HG03469 (cell line): ENCODE measurements around the gene ZDHHC12.

Experiments used
- ATAC-seq: cut with Tn5 transposase; IDR thresholded peaks from one replicate; pipeline ENCODE4 v1.9.1; 2021; ENCODE audit warnings: mild to moderate bottlenecking, moderate library complexity, moderate number of reproducible peaks; ENCODE audit not compliant: unreplicated experiment

Gene ZDHHC12

GRCh38 chr9:128688501-128689292, 35.2 kb downstream of the ZDHHC12 start, which contains the start of gene SET:
TSS of gene SET (plus strand) at chr9:128689222. CDS start at chr9:128689583, 361 bp downstream.
- peak; percentile 63 for ATAC-seq

DNA sequence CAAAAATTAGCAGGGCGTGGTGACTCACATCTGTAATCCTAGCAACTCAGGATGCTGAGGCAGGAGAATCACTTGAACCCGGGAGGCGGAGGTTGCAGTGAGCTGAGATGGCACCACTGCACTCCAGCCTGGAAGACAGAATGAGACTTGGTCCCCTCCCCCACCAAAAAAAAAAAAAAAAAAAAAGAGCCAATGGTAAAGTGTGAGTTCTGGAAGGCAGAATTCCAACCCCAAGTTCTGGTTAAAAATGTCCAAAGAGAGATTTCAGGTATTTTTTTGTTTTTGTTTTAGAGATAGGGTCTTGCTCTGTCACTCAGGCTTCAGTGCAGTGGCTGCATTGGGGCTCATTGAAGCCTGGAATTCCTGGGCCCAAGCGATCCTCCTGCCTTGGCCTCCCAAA, 36.5 kb downstream of the ZDHHC12 start:
- ATAC-seq, result no peak

- ATAC-seq, result no peak
Measured at GRCh38 chr9:128685636-128686489, 38.1 kb downstream of the ZDHHC12 start.

DNA sequence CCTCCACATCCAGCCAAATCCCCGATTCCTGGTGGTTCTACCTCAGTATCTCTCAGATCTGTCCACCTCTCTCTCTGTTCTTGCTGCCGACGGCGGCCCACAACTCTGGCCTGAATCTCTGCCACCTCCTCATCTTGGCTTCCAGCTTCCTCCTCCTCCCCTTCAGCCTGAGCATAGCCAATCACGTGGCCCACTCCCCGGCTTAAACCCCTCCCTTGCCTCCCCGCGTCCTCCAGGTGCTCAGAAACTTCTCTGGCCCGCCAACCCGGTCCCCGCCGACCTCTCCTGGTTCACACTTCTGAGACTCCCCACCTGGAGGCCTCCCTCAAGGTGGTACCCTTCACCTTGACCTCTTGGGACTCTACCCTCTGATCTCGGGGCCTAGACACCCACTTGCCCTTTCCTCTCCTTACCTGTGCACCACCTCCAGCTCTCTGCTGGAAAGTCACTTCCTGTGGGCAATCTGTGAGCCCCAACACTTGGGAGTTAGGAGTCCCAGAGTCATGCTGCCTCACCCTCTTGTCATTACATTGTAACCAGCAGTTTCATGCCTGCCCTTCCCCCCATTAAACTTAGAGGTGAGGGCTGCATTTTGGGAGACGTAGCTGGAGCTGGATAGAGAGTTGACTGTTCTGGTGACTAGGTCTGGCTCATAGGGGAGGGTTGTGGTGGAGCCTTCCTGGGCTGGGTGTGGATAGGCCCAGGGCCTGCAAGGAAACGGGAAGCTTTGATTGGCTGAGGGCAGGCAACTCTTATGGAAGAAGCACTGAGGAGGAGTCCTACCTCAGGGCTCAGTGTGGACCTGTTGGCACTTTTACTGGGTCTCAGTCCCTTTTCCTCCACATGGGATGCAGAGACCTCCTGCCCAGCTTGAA, 39.4 kb downstream of the ZDHHC12 start:
- no peak for ATAC-seq

DNA sequence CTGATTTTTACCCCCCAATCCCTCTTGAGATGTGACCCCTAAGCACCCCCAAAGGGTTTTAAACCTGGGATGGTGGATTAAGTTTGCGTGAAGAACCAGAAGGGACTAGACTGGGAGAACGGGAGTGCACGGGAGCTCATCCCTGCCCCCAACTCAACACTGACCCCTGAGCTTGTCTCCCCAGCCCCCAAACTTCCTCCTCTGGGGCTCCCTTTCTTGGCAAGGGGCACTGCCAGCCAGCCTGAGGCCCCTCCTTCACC, 39.9 kb downstream of the ZDHHC12 start:
- no peak for ATAC-seq

DNA sequence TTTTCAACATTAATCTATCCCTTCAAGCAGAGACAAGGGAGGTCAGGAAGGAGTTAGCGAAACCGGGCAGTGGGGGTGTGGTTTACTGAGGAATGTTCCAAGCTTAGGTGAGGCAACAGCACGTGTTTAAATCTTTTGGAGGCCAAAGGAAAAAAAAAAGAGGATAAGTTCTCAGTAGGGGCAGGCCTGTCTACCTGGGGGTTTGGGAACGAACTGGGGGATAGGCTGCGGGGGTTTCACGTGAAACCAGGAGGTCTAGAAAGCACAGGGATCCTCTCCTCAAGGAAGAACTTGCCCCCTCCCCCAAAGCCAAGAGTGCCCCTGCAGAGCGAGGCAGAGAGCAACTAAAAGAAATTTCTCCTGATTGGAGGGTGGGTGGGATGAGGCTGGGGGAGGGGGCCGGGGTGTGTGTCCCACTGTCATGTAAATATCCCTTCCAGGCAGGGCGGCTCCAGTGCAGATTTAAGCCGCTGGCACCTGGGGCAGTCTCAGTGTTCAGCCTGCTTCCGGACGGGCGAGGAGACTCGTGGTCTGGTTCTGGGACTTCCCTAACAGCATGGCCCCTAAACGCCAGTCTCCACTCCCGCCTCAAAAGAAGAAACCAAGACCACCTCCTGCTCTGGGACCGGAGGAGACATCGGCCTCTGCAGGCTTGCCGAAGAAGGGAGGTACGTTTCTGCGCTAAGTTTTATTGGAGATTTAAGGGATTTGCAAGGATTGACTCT, 40.4 kb downstream of the ZDHHC12 start:
- no peak for ATAC-seq

DNA sequence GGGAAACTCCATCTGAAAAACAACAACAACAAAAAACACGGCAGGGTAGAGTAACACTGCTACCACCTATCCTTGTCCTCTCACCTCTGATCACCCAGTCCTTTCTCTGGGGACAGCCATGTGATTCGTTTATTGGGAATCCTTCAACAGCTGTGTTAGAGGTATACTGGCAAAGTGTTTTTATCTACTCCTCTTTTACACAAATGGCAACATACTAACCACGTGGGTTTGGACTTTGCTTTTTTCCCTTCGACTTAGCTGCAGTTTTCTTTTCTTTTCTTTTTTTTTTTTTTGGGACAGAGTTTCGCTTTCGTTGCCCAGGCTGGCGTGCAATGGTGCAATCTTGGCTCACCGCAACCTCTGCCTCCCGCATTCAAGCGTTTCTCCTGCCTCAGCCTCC, 46.1 kb downstream of the ZDHHC12 start:
- no peak for ATAC-seq

GRCh38 chr9:128675382-128675781, 48.5 kb downstream of the ZDHHC12 start:
- ATAC-seq, result no peak
